LNCaP clone FGC (cell line): ENCODE measurements around the gene PLEKHM2.

Experiments
- DNase-seq: peaks from one replicate; pipeline ENCODE4 v3.0.0-alpha.2; 2011; ENCODE audit warnings: low read depth
- H3K4me3 ChIP-seq: 2 replicates; pipeline ENCODE4 v1.5.1; 2011; ENCODE audit warnings: mild to moderate bottlenecking, low read depth, low read length, control low read depth
- CTCF ChIP-seq: IDR thresholded peaks from 2 replicates; pipeline ENCODE4 v1.5.1; 2012; ENCODE audit warnings: mild to moderate bottlenecking; ENCODE audit not compliant: control insufficient read depth, insufficient read depth; ENCODE audit errors: extremely low read depth

PLEKHM2 gene

GRCh38 chr1:15676010-15676409 is 8.1 kb upstream of the PLEKHM2 start:
- no peak for DNase-seq
- TF ChIP-seq CTCF, result no peak
- H3K4me3 ChIP-seq, result no peak overlapping the region

- no peak for TF ChIP-seq CTCF
These were observed 7.1 kb upstream of the PLEKHM2 start for GRCh38 chr1:15676688-15677661.

DNA sequence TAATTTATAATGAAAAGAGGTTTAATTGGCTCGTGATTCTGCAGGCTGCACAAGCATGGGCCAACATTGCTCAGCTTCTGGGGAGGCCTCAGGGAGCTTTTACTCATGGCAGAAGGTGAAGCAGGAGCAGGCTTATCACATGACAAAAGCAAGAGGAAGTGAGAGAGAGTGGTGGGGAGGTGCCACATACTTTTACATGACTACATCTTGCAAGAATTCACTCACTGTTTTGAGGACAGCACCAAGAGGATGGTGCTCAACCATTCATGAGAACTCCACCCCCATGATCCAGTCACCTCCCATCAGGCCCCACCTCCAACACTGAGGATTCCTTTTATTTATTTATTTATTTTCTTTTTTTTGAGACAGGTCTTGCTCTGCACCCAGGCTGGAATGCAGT is 5.5 kb upstream of the PLEKHM2 start:
- TF ChIP-seq CTCF, result no peak
- no peak for DNase-seq
- H3K4me3 ChIP-seq, result no peak overlapping the region

More at GRCh38 chr1:15676688-15677661, 7.1 kb upstream of the PLEKHM2 start:
- H3K4me3 ChIP-seq, result no peak overlapping the region
- no peak for DNase-seq

DNA sequence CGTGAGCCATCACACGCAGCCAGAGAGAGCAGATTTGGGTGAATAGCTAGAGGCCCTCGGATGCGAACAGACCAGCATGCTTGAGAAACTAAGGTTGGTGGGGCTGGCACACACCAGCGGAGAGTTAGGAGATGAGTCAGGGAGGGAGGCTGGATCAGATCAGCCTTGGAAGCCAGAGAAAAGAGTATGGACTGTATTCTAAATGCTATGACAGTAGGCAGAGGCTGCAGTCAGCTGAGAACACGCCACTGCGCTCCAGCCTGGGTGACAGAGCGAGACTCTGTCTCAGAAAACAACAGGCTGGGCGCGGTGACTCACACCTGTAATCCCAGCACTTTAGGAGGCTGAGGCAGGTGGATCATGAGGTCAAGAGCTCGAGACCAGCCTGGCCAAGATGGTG is 4.0 kb upstream of the PLEKHM2 start:
- no peak for TF ChIP-seq CTCF
- no peak for DNase-seq
- no peak overlapping the region for H3K4me3 ChIP-seq

GRCh38 chr1:15680561-15681348 is 3.4 kb upstream of the PLEKHM2 start:
- DNase-seq, result no peak
- TF ChIP-seq CTCF, result no peak
- no peak overlapping the region for H3K4me3 ChIP-seq

GRCh38 chr1:15681349-15682292 is 2.5 kb upstream of the PLEKHM2 start:
- no peak for TF ChIP-seq CTCF
- H3K4me3 ChIP-seq, result no peak overlapping the region
- DNase-seq, result no peak
